ENCODE results near the gene TOP1.
A peak's percentile ranks its signal among the peaks of the same experiment; 100 is the strongest.

Gene TOP1

GRCh38 chr20:41148942-41149341 is 120.3 kb downstream of the TOP1 start:
- no peak for DNase-seq

GRCh38 chr20:41150664-41151063 is 122.0 kb downstream of the TOP1 start:
- no peak for DNase-seq

GRCh38 chr20:41151134-41151869 is 122.7 kb downstream of the TOP1 start:
- no peak for DNase-seq

GRCh38 chr20:41152108-41152757 is 123.6 kb downstream of the TOP1 start:
- DNase-seq: no peak

GRCh38 chr20:41154436-41155176 is 126.0 kb downstream of the TOP1 start:
- no peak for DNase-seq

GRCh38 chr20:41155261-41155660 is 126.6 kb downstream of the TOP1 start:
- no peak for DNase-seq

- DNase-seq: no peak
These were observed 129.5 kb downstream of the TOP1 start for GRCh38 chr20:41158082-41158625.

- DNase-seq: no peak
These were observed 130.9 kb downstream of the TOP1 start for GRCh38 chr20:41159547-41159946.

- no peak for DNase-seq
These were observed 132.1 kb downstream of the TOP1 start for GRCh38 chr20:41160686-41161085.

GRCh38 chr20:41161886-41162285 is 133.3 kb downstream of the TOP1 start:
- DNase-seq: no peak

GRCh38 chr20:41162396-41162795 is 133.8 kb downstream of the TOP1 start:
- DNase-seq: no peak

- DNase-seq: no peak
These were observed 135.2 kb downstream of the TOP1 start for GRCh38 chr20:41163821-41164220.

GRCh38 chr20:41165001-41165882 is 136.6 kb downstream of the TOP1 start:
- no peak for DNase-seq

GRCh38 chr20:41166201-41167117 is 137.8 kb downstream of the TOP1 start:
- no peak for DNase-seq

GRCh38 chr20:41167118-41167470 is 138.5 kb downstream of the TOP1 start:
- DNase-seq: no peak

- DNase-seq: no peak
These were observed 139.0 kb downstream of the TOP1 start for GRCh38 chr20:41167481-41168253.

GRCh38 chr20:41168281-41169161 is 139.9 kb downstream of the TOP1 start:
- DNase-seq: no peak

- no peak for DNase-seq
These were observed 140.6 kb downstream of the TOP1 start for GRCh38 chr20:41169162-41169690.

GRCh38 chr20:41169791-41170351 is 141.2 kb downstream of the TOP1 start:
- peak in 1 of 2 experiments; percentile 12 for DNase-seq

Measured in activated T-cell treated with anti-CD3 and anti-CD28 coated beads, Interleukin-2, amount 50 U/mL, for 48 hours (primary cell).